ENCODE measurements around the gene UBR7.
"Not testable (repeated sequence)": the region's sequence is repeated elsewhere in the genome, so short reads cannot be mapped to it uniquely, and the experiment has no call there.

The UBR7 gene

GRCh38 chr14:93206793-93207467, at the start of gene UBR7, which contains the start of gene GON7:
TSS of gene UBR7 (plus strand) at chr14:93207256. CDS start at chr14:93207292, 36 bp downstream.
TSS of gene GON7 (minus strand) at chr14:93207065. CDS start at chr14:93207037, 28 bp downstream.
- peak; percentile 96 for DNase-seq (ENCODE audit: low spot score)

DNA sequence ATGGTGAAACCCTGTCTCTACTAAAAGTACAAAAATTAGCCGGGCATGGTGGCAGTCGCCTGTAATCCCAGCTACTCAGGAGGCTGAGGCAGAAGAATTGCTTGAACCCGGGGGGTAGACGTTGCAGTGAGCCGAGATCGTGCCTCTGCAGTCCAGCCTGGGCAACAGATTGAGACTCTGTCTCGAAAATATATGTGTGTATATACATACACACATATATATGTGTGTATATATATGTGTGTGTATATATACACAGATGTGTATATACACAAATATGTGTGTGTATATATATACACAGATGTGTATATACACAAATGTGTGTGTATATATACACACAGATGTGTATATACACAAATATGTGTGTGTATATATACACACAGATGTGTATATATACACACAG, 48.7 kb upstream of the UBR7 start:
- not testable (repeated sequence) for DNase-seq (ENCODE audit: low spot score)

GRCh38 chr14:93159625-93160352, 47.3 kb upstream of the UBR7 start:
- DNase-seq (ENCODE audit: low spot score) = not testable (repeated sequence)

GRCh38 chr14:93160353-93160801, 46.7 kb upstream of the UBR7 start:
- peak; percentile 74 for DNase-seq (ENCODE audit: low spot score)

GRCh38 chr14:93161411-93161940, 45.6 kb upstream of the UBR7 start:
- DNase-seq (ENCODE audit: low spot score) = no peak

GRCh38 chr14:93163564-93163963, 43.5 kb upstream of the UBR7 start:
- no peak for DNase-seq (ENCODE audit: low spot score)

GRCh38 chr14:93165271-93166265, 41.5 kb upstream of the UBR7 start:
- not testable (repeated sequence) for DNase-seq (ENCODE audit: low spot score)

- DNase-seq (ENCODE audit: low spot score) = not testable (repeated sequence)
Measured at GRCh38 chr14:93168610-93169009, 38.4 kb upstream of the UBR7 start.

DNA sequence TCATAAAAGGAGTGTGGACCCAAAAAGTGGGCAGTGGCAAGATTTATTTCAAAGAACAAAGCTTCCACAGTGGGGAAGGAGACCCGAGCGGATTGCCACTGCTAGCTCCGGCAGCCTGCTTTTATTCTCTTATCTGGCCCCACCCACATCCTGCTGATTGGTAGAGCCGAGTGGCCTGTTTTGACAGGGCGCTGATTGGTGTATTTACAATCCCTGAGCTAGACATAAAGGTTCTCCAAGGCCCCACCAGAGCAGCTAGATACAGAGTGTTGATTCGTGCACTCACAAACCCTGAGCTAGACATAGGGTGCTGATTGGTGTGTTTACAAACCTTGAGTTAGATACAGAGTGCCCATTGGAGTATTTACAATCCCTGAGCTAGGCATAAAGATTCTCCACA, 37.4 kb upstream of the UBR7 start:
- DNase-seq (ENCODE audit: low spot score) = not testable (repeated sequence)

DNA sequence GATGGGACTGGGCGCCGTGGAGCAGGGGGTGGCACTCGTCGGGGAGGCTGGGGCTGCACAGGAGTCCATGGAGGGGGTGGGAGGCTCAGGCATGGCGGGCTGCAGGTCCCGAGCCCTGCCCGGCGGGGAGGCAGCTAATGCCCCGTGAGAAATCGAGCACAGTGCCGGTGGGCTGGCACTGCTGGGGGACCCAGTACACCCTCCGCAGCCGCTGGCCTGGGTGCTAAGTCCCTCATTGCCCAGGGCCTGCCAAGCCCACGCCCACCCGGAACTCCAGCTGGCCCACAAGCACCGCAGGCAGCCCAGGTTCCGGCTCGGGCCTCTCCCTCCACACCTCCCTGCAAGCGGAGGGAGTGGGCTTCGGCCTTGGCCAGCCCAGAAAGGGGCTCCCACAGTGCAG, 36.9 kb upstream of the UBR7 start:
- DNase-seq (ENCODE audit: low spot score) = not testable (repeated sequence)

GRCh38 chr14:93171376-93171775, 35.7 kb upstream of the UBR7 start:
- DNase-seq (ENCODE audit: low spot score) = no peak

DNA sequence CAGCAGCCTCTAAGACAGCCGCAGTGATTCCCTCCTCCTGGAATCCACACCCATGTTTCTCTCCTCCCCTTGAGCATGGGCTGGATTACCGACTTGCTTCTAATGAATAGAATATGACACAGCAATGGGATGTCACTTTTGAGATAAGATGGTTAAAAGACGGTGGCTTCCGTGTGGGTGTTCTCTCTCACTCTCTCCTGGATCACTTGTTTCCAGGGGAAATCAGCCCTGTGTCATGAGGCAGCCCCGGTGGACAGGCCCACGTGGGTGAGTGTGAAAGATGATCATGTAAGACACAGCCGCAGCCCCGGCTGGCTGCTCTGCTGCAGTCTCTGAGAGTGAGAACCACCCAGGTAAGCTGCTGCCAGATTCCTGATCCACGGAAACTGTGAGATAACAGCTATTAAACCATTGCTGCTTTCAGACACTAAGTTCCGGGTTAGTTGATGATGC, 33.1 kb upstream of the UBR7 start:
- DNase-seq (ENCODE audit: low spot score) = no peak

DNA sequence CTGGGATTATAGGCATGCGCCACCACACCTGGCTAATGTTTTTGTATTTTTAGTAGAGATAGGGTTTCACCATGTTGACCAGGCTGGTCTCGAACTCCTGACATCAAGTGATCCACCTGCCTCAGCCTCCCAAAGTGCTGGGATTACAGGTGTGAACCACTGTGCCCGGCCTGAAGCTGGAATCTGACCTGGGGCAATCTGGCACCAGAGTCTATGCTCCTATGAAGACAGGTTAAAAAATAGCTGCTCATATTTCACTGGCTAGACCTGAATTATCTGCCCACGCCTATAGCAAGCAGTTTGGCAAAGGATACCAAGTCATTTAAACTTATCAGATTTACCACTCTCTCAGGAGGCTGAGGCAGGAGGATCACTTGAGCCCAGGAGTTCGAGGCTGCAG, 32.3 kb upstream of the UBR7 start:
- DNase-seq (ENCODE audit: low spot score) = not testable (repeated sequence)

GRCh38 chr14:93175492-93175891, 31.6 kb upstream of the UBR7 start:
- no peak for DNase-seq (ENCODE audit: low spot score)

DNA sequence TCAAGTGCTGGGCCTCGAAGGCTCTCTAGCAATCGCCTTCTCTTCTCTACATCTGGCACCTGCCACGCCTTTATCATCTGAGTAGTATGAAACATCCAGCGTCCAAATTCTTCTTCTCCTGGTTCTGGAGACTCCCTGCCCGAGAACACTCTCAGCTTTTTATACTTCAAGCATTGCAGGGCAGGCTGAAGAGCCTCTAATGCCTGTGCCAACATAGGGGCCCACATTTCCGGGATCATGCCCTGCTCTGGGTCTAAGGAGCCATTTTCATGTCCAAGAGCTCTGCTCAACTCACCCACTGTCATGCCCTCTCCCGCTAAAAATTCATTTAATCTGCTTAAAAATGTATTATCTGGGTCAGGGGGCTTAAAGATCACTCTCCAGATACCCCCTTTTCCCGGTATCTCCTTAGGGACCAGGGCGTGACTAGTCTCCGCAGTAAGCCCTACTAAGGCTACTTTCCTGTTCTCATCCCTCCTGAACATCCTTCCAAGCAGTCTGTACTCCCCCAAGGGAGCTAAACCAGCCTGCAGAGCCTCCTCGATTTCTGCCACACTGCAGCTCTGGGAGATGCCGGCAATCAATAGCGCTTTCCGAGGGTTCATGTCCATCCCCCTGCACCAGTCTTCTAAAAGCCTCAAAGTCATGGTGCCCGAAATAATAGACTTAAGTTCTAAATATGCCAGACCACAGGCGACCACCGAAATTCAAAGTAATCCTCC, 23.3 kb upstream of the UBR7 start:
- peak; percentile 50 for DNase-seq (ENCODE audit: low spot score)

GRCh38 chr14:93184391-93185348, 22.4 kb upstream of the UBR7 start, which contains the start of the genes LYSET and MOAP1:
TSS of gene LYSET (plus strand) at chr14:93185317. CDS start at chr14:93185406, 89 bp downstream.
TSS of gene MOAP1 (minus strand) at chr14:93184897. CDS start at chr14:93184242, 655 bp downstream.
- DNase-seq (ENCODE audit: low spot score) = peak; percentile 98

DNA sequence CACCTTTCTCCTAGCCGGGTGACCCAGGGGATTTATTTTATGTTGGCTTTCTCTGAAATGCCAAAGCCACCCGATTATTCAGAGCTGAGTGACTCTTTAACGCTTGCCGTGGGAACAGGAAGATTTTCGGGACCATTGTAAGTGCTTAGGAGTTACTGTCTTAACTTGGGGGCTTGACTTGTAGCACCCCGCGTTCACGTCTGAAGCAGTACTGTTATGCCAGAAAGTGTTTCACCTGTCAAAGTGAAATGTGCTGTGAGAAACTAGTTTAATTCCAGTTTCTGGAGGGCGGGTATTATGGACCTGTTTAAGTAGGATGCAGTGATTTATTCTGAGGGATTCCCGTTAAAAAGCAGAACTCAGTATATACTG, 21.7 kb upstream of the UBR7 start:
- no peak for DNase-seq (ENCODE audit: low spot score)

DNA sequence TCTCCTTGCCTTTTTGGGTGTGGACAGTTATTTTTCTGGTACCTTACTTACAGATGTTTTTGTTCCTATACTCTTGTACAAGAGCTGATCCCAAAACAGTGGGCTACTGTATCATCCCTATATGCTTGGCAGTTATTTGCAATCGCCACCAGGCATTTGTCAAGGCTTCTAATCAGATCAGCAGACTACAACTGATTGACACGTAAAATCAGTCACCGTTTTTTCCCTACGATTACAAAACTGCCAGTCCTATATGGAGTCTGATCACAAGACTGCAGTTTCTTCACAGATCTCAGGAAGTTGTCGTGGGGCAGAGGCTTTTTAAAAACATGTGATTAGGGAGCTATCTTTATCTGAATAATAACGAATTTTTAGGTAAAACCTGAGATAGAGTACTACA, 20.6 kb upstream of the UBR7 start:
- no peak for DNase-seq (ENCODE audit: low spot score)

GRCh38 chr14:93186956-93187355, 20.1 kb upstream of the UBR7 start:
- DNase-seq (ENCODE audit: low spot score) = no peak
